Transverse colon (tissue), 4 donors: Measurements from ENCODE around the gene MORN4. TPM values are rescaled to one million over a fixed set of nuclear protein-coding genes. Genes with fewer than 3 reads are reported as not detected.
"Not testable (repeated sequence)": the region's sequence is repeated elsewhere in the genome, so short reads cannot be mapped to it uniquely, and the experiment has no call there.

ENCODE experiments used
- DNase-seq: peaks from one replicate; pipeline ENCODE4 v3.0.0-alpha.2; 2019
- H3K27ac ChIP-seq, 4 donors: fragments of 200-600 bp; sonication (generic); 2 replicates each; pipeline ENCODE4 v1.5.1; 2016 to 2018; ENCODE audit warnings: inconsistent platforms in 4 of 4
- H3K27me3 ChIP-seq: fragments of 200-600 bp; sonication (generic); 2 replicates; pipeline ENCODE4 v1.5.1; 2017; ENCODE audit warnings: inconsistent platforms
- H3K36me3 ChIP-seq, 4 donors: fragments of 200-600 bp; sonication (generic); 2 replicates each; pipeline ENCODE4 v1.5.1; 2017 to 2019; ENCODE audit warnings: inconsistent platforms in 4 of 4
- H3K4me1 ChIP-seq, 4 donors: fragments of 200-600 bp; sonication (generic); 2 replicates each; pipeline ENCODE4 v1.5.1; 2017 to 2020; ENCODE audit warnings: inconsistent platforms in 4 of 4
- H3K4me3 ChIP-seq, 4 donors: fragments of 200-600 bp; sonication (generic); 1 replicate in 1 of 4; 2 replicates in 3 of 4; pipeline versions ENCODE4 v1.5.1 to v1.6.1; 2017 to 2019; ENCODE audit warnings: inconsistent platforms in 4 of 4
- H3K9me3 ChIP-seq, 2 donors: fragments of 200-600 bp; sonication (generic); 2 replicates each; pipeline ENCODE4 v1.5.1; 2017 to 2019; ENCODE audit warnings: inconsistent platforms in 2 of 2
- EP300 ChIP-seq: sonication (generic); formaldehyde crosslinking; IDR thresholded peaks from one replicate; pipeline ENCODE4 v1.6.1; 2017; ENCODE audit warnings: antibody characterized with exemption, low read depth
- POLR2A ChIP-seq: fragments of 450-650 bp; IDR thresholded peaks from one replicate; pipeline ENCODE4 v1.6.1; 2016; ENCODE audit warnings: antibody characterized with exemption, mild to moderate bottlenecking, moderate library complexity
- POLR2AphosphoS5 ChIP-seq, 3 donors: sonication (generic); formaldehyde crosslinking; IDR thresholded peaks; one replicate each; pipeline ENCODE4 v1.6.1; 2016; ENCODE audit warnings: antibody characterized with exemption in 3 of 3
- WGBS, 2 donors: methylation state at CpG; one replicate each; pipeline ENCODE4 v1.1.5; 2018; ENCODE audit warnings: low coverage in 1 of 2; 5-methylcytosine and 5-hydroxymethylcytosine counted together
- in situ Hi-C, 4 donors: fragments of 200-750 bp; cut with MboI; loops; one replicate each; pipeline versions ENCODE4 v1.15.0 to v1.15.1; 2017; ENCODE audit warnings: low sequenced_read_pairs in 3 of 4, low pct_ligation_motif_present in 1 of 4, low pct_unique_long_range_greater_than_20kb in 1 of 4
- intact Hi-C: fragments of 100-400 bp; cut with DNase I; formaldehyde crosslinking; loops from one replicate; pipeline ENCODE4 v1.15.1; 2023; ENCODE audit warnings: low total_unique reads
- total RNA-seq, 4 donors: library from RNA; depleted of rRNA; stranded (reverse); fragments of >200 nt; gene quantifications; one replicate each; pipeline ENCODE4 v1.1.0, GENCODE V29; 2016
- TF ChIP-seq, protein P1 (sequence below), 5 experiments: fragments of 200-600 bp in 3 of 5; fragments of 450-650 bp in 2 of 5; sonication (generic) in 3 of 5; IDR thresholded peaks; 1 replicate in 2 of 5; 2 replicates in 3 of 5; pipeline ENCODE4 v1.5.1; 2016 to 2017; ENCODE audit warnings: antibody characterized with exemption in 5 of 5, inconsistent platforms in 3 of 5, mild to moderate bottlenecking in 2 of 5, moderate library complexity in 1 of 5

MORN4 gene
- total RNA-seq, 4 donors from 2014 or later = 0.95 to 1.8 (median 0.96) TPM; not detected in 1

DNA sequence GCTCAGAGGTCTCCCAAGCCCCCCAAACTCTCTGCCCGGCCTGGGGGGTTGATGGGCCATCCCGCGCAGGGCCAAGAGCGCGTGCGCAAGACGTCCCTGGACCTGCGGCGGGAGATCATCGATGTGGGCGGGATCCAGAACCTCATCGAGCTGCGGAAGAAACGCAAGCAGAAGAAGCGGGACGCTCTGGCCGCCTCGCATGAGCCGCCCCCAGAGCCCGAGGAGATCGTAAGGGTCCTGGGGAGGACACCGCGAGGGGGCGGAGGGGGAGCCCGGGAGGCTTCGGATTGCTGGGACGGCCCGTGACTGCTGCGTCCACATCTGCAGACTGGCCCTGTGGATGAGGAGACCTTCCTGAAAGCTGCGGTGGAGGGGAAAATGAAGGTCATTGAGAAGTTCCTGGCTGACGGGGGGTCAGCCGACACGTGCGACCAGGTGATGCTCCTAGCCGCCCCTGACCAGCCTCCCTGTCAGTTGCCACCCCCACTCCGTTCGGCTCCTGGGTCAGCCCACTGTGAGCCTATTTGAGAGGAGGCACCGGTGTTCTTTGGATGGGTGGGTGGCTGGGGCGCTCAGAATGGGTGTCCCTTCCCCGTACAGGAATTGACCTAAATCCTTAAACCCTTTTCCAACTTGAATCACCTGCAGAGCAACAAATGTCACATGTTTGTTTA, 55.0 kb downstream of the MORN4 start:
- no peak for TF ChIP-seq POLR2AphosphoS5 (IDR thresholded peaks at IDR 0.05)
- TF ChIP-seq, protein P1, sequence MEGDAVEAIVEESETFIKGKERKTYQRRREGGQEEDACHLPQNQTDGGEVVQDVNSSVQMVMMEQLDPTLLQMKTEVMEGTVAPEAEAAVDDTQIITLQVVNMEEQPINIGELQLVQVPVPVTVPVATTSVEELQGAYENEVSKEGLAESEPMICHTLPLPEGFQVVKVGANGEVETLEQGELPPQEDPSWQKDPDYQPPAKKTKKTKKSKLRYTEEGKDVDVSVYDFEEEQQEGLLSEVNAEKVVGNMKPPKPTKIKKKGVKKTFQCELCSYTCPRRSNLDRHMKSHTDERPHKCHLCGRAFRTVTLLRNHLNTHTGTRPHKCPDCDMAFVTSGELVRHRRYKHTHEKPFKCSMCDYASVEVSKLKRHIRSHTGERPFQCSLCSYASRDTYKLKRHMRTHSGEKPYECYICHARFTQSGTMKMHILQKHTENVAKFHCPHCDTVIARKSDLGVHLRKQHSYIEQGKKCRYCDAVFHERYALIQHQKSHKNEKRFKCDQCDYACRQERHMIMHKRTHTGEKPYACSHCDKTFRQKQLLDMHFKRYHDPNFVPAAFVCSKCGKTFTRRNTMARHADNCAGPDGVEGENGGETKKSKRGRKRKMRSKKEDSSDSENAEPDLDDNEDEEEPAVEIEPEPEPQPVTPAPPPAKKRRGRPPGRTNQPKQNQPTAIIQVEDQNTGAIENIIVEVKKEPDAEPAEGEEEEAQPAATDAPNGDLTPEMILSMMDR (IDR thresholded peaks at IDR 0.05) = no peak
- no peak for TF ChIP-seq EP300
- TF ChIP-seq POLR2A = no peak
- no peak for DNase-seq
- intact Hi-C loops (no loop called here), in situ Hi-C loops (no loop called here)
- WGBS, 2 donors = 76 to 87% methylated on average over 15 to 39 of the region's 40 CpGs
- Histone ChIP-seq H3K27ac (no peak overlapping the region), H3K36me3 (no peaks in the 10 kb centered on the region), H3K4me1 (no peaks in the 10 kb centered on the region), H3K4me3 (no peak overlapping the region), H3K9me3 (no peaks in the 10 kb centered on the region), H3K27me3 (no peaks in the 10 kb centered on the region)

DNA sequence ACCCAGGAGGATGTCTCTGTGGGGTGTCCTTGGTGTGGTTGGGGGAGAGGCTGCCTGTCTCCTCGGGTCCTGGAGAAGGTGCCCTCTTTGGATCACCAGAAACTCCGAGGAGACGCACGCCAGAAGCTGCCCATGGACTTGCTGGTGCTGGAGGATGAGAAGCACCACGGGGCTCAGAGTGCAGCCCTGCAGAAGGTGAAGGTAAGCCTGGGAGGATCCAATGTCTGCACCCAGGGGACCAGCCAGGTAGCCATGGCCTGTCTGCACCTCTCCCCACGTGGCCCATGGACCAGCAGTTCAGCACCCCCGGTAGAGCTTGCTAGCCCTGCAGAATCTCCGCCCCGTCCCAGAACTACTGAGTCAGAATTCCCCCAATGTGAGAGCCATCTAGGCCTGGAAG, 55.6 kb downstream of the MORN4 start:
- intact Hi-C loops = no loop called here
- in situ Hi-C loops = no loop called here
- DNase-seq = no peak
- 60 to 80% methylated on average over 1 to 9 of the region's 9 CpGs for WGBS, 2 donors
- H3K27ac ChIP-seq = no peak overlapping the region
- no peaks in the 10 kb centered on the region for H3K9me3 ChIP-seq
- no peak for TF ChIP-seq POLR2AphosphoS5 (IDR thresholded peaks at IDR 0.05)
- no peak for TF ChIP-seq EP300
- no peak for TF ChIP-seq POLR2A
- TF ChIP-seq, protein P1 (IDR thresholded peaks at IDR 0.05) = no peak
- H3K4me3 ChIP-seq = no peak overlapping the region
- H3K27me3 ChIP-seq = no peaks in the 10 kb centered on the region
- no peaks in the 10 kb centered on the region for H3K36me3 ChIP-seq
- H3K4me1 ChIP-seq = no peaks in the 10 kb centered on the region

DNA sequence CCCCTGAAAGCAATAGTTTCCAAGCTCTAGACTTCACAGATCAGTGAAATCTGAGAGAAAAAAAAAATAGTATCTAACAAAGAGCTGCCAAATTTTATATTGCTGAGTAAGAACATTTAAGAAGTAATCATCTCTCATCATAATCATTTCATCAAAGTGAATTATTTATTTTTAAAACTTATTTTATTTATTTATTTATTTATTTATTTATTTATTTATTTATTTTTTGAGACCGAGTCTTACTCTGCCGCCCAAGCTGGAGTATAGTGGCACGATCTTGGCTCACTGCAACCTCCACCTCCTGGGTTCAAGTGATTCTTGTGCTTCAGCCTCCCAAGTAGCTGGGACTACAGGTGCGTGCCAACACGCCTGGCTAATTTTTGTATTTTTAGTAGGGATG, 56.8 kb downstream of the MORN4 start:
- intact Hi-C loops, H3K9me3 ChIP-seq, H3K36me3 ChIP-seq, H3K27me3 ChIP-seq, in situ Hi-C loops, DNase-seq, H3K27ac ChIP-seq, H3K4me3 ChIP-seq, H3K4me1 ChIP-seq: not testable (repeated sequence)
- 38 to 56% methylated on average over 5 of the region's 5 CpGs for WGBS, 2 donors

DNA sequence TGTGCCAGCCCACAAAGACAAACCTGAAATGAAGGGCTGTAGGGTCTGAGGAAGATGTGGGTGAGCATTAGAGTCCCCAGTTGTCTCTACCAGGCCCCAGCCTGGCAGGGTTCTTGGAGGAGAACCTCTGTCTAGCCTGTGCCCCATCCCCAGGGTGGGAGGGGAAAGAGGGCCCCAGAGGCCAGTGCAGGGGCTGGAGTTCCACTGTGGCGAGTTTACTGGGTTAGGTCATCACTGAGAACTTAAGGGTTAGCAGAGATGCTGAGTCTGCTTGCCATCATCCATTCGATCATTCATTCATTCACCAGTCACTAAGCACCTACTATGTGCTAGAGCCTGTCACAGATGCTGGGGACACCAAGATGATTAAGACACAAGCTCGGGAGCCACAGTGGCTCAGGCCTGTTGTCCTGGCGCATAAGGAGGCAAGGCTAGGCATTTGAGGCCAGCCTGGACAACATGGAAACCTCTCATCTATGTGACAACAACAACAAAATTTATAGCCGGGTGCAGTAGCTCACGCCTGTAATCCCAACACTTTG, 58.1 kb downstream of the MORN4 start:
- intact Hi-C loops = no loop called here
- Histone ChIP-seq H3K36me3 (no peaks in the 10 kb centered on the region), H3K9me3 (no peaks in the 10 kb centered on the region), H3K4me3 (no peak overlapping the region), H3K27ac (no peak overlapping the region), H3K27me3 (no peaks in the 10 kb centered on the region), H3K4me1 (peaks cover 0 to 7% (median 1%) of the 10 kb centered on the region in 4 donors)
- TF ChIP-seq EP300 (no peak), POLR2AphosphoS5 (IDR thresholded peaks at IDR 0.05) (no peak), POLR2A (no peak)
- TF ChIP-seq, protein P1 (IDR thresholded peaks at IDR 0.05) = no peak
- DNase-seq = no peak
- 81% methylated on average over 6 of the region's 6 CpGs; no CpG with 5 or more reads in 1 of the 2 donors for WGBS, 2 donors
- in situ Hi-C loops = no loop called here
